Fibroblast of skin of right biceps (primary cell): ENCODE data around the gene EVA1B.

ENCODE experiments used
- DNase-seq: peaks from one replicate; pipeline ENCODE4 v3.0.0-alpha.2; 2013

Gene EVA1B

GRCh38 chr1:36307601-36308330, 15.7 kb downstream of the EVA1B start:
- no peak for DNase-seq

GRCh38 chr1:36306902-36307456, 16.5 kb downstream of the EVA1B start:
- peak; percentile 92 for DNase-seq

DNA sequence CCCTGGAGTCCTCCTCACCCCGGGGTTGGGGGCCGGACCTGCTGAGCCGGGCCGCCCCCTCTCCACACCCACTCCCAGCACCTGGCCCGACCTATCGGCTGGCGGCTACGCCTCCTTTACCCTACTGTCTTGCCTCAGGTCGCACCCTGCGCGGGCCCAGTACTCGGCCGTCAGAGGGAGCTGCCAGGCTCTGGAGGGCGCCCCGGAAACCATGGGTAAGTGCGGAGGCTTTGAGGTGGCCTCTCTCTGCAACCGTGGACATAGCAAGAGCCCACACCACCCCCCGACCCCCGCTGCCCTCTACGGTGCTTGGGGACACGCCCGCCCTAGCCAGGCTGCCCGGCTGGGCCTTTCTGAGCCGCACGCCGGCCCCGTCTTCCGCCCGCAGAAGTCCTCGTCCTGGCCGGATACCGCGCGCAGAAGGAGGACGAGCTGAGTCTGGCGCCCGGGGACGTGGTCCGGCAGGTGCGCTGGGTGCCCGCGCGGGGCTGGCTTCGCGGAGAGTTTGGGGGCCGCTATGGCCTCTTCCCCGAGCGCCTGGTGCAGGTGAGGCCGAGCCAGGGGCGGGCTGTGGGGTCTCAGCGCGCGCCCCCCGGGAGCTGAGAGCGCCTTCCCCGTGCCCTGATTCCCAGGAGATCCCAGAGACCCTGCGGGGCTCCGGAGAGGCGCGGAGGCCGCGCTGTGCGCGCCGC, 17.1 kb downstream of the EVA1B start, which contains the start of gene SH3D21:
Gene SH3D21 (plus strand): TSS at position 159 of the 692 bp plus-strand sequence. CDS start 53 bp downstream, at position 212.
- peak; percentile 28 for DNase-seq

DNA sequence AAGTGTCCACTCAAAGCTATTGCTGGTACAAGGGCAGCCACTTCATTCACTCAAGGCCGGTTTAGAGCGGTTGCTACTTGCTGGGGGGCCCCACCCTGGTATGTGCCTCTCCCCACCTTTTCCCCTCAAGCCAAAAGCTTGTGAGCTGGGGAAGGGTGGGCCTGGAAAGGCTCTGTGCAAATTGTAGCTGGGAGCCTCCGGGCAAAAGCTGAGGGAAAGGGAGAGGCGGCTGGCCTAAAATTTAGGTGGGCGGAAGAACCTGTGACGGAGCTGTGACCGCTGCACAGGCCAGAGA, 17.6 kb downstream of the EVA1B start:
- no peak for DNase-seq

DNA sequence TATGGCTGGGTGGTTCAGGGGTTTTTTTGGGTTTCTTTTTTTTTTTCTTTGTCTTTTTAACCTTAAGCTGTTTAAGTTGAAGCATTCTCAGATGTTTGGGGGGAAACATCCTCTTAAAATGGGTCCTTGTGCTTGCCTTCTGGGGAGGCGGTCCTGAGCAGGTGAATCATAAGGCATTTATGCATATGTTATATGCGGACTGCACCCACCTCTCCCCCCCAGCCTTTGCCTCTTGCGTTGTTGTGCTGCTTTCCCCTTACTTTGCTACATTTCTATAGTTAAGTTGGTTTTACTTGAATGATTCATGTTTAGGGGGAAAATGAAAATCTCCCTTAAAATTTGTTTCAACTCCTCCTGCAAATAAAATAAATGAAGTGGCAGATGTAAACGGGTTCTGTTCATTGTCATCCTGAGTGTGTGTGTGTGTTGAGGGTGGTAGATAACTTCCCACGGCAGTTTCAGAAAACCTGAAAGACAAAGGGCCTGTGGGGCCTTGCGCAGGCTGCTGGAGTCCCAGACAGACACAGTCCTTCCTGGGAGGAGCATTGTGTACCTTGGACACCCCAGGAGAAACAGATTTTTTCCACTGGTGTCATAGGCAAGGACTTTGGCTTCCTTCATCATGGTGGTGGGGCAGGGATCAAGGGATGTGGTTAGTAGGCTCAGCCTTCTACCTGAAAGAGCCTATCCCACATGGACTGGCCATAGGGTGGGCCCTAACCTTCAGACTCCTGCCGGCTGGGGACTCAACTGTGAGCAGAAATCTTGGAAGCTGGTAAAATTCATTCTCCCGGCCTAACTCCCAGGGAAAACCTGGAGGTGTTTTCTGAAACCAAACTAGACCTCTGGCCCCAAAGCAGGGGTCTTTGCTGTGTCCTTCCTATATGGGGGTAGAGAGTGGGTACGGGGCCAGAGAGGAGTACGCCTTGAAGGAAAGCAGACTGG, 18.2 kb downstream of the EVA1B start:
- DNase-seq = no peak

DNA sequence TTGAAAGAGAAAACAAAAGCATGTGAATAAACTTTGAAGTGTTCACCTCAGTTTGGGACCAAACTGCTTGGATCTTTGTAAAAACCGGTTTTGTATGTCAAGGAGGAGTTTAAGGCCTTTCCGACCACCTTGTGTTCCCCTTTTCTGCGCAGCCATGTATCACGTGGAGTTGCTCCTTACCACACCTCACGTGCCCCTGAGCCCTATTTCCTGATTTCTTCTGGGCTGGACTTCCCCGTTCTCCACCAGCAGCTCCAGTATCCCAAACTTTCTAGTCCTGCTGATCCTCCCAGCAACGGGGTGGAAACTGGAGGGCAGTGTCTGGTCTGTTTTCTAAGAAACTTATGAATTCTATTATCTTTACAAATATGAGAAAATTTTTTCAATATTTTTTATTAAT, 18.9 kb downstream of the EVA1B start:
- no peak for DNase-seq

- DNase-seq = no peak
These were observed 19.6 kb downstream of the EVA1B start for GRCh38 chr1:36303650-36304360.

DNA sequence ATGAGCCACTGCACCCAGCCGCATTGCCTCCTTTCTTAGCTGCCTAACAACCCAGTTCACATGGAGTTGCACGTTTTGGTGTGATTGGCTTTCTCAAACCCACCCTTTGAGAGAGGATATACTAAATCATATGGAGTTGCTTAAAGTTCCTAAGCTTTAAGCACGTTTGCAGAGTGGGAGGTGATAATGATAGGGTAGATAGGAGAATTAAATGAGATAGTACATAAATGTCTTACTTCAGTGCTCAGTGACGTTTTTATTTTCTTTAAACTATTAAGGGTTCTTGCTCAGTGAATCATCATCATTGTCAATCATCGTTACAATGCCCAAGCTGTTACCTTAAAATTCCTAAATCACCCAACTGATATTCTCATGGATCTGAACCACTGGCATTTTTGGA, 20.2 kb downstream of the EVA1B start:
- DNase-seq = no peak

- no peak for DNase-seq
These were observed 22.2 kb downstream of the EVA1B start for GRCh38 chr1:36301220-36301619.

- peak; percentile 41 for DNase-seq
These were observed 22.9 kb downstream of the EVA1B start for GRCh38 chr1:36300526-36300925.

DNA sequence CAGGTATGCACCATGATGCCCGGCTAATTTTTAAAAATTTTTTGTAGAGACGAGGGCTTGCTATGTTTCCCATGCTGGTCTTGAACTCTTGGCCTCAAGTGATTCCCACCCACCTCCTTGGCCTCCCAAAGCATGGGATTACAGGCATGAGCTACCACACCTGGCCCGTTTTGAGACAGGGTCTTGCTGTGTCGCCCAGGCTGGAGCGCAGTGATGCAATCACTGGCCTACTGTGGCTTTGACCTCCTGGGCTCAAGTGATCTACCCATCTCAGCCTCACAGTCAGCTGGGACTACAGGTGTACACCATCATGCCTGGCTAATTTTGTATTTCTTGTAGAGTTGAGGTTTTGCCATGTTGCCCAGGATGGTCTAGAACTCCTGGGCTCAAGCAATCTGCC, 24.8 kb downstream of the EVA1B start:
- DNase-seq = no peak

- no peak for DNase-seq
These were observed 26.4 kb downstream of the EVA1B start for GRCh38 chr1:36297062-36297461.

DNA sequence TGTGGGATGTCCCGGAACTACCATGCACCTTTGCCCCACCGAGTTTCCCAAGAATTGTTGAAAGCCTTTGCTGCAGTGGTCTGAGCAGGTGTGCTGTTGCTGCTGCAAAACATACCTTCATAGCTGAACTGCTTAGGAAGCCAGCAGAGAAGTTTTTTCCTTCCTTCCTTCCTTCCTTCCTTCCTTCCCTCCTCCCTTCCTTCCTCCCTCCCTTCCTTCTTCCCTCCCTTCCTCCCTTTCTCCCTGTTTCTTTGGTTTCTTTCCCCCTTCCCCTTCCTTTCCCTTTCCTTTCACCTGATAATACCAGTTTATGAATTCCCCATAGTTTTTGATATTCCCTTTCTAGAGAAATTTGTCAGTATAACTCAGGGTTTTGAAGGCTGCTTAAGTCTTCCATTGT, 28.1 kb downstream of the EVA1B start:
- DNase-seq = no peak

GRCh38 chr1:36287595-36287994, 35.9 kb downstream of the EVA1B start:
- no peak for DNase-seq

DNA sequence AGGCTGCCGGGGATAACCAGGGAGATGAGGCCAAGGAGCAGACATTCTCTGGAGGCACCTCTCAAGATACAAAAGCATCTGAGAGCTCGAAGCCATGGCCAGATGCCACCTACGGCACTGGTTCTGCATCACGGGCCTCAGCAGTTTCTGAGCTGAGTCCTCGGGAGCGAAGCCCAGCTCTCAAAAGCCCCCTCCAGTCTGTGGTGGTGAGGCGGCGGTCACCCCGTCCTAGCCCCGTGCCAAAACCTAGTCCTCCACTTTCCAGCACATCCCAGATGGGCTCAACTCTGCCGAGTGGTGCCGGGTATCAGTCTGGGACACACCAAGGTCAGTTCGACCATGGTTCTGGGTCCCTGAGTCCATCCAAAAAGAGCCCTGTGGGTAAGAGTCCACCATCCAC, 36.6 kb downstream of the EVA1B start:
- no peak for DNase-seq

- DNase-seq = peak; percentile 82
These were observed 37.9 kb downstream of the EVA1B start for GRCh38 chr1:36285443-36286101.

DNA sequence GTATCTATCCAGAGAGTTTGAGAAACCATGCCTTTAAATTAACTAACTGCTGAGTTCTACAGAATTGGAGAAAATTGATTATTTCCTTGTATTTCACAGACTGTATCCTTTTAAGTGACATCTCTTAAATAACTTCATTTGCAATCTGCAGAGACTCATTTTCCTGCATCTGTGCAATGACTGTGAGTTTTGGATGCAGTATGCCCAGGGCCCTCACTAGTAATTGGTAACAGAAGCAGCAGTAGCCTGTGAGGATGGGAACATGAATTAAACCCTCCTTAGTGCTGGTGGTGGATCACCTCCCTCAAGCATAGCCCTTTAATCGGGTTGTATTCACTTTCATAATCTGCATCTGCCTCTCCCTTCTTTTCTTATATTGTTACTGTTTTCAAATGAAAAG, 38.9 kb downstream of the EVA1B start:
- DNase-seq = no peak

GRCh38 chr1:36284061-36284460, 39.4 kb downstream of the EVA1B start:
- DNase-seq = no peak

DNA sequence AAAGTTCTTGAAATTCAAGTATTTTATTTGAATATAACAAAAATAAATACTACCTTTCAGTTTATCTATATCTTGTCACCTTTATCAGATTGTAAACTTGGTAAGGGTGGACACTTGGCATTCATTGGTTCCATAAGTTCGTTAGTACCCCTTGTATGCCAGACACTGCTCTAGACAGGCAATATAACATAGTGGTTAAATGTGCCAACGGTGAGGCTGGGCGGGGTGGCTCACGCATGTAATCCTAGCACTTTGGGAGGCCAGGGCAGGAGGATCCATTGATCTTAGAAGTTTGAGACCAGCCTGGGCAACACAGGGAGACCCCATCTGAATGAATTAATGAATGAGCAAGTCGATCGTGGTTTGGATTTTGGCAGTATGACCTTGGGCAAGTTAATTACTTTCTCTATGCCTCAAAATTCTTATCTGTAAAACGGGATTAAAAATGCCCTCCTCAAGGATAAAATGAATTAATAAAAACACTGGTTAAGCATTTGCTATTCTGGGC, 43.6 kb downstream of the EVA1B start:
- no peak for DNase-seq

- peak; percentile 47 for DNase-seq
These were observed 44.2 kb downstream of the EVA1B start for GRCh38 chr1:36279110-36279788.

GRCh38 chr1:36276688-36277087, 46.8 kb downstream of the EVA1B start:
- no peak for DNase-seq
